ENCODE results near the gene ZNF846.

The ZNF846 gene

GRCh38 chr19:9705836-9706235 lies 62.7 kb downstream of the ZNF846 start:
- no peak for DNase-seq (ENCODE audit: low spot score)
- Histone ChIP-seq H3K27ac (no peak overlapping the region), H3K4me3 (no peak overlapping the region)
- no peak for TF ChIP-seq CTCF (IDR thresholded peaks at IDR 0.05)

- no peak for TF ChIP-seq CTCF (IDR thresholded peaks at IDR 0.05)
- Histone ChIP-seq H3K4me3 (no peak overlapping the region), H3K27ac (no peak overlapping the region)
- no peak for DNase-seq (ENCODE audit: low spot score)
Measured at GRCh38 chr19:9702186-9702585, 66.4 kb downstream of the ZNF846 start.

Measured in coronary artery (tissue), 2 donors.